AML-193 (cell line): ENCODE results near the gene MZT2B.
"Not testable (repeated sequence)": the region's sequence is repeated elsewhere in the genome, so short reads cannot be mapped to it uniquely, and the experiment has no call there.

Experiments used
- DNase-seq, 2 experiments: peaks; one replicate each; lab custom pipeline; 2025; lab: John Stamatoyannopoulos, UW

Gene MZT2B

GRCh38 chr2:130152816-130153595, 29.1 kb upstream of the MZT2B start:
- no peak for DNase-seq

- DNase-seq = not testable (repeated sequence)
These were observed 28.2 kb upstream of the MZT2B start for GRCh38 chr2:130153721-130154422.

- DNase-seq = not testable (repeated sequence)
These were observed 27.7 kb upstream of the MZT2B start for GRCh38 chr2:130154423-130154770.

- no peak for DNase-seq
These were observed 27.0 kb upstream of the MZT2B start for GRCh38 chr2:130154773-130155765.

GRCh38 chr2:130155956-130156623, 26.0 kb upstream of the MZT2B start:
- peak in 1 of 2 experiments; percentile 4 for DNase-seq

- DNase-seq = no peak
These were observed 25.4 kb upstream of the MZT2B start for GRCh38 chr2:130156624-130157004.

- DNase-seq = not testable (repeated sequence)
These were observed 24.7 kb upstream of the MZT2B start for GRCh38 chr2:130157354-130157753.

- not testable (repeated sequence) for DNase-seq
These were observed 24.1 kb upstream of the MZT2B start for GRCh38 chr2:130157825-130158514.

- DNase-seq = no peak
These were observed 23.4 kb upstream of the MZT2B start for GRCh38 chr2:130158631-130159030.

GRCh38 chr2:130159376-130159775, 22.7 kb upstream of the MZT2B start:
- not testable (repeated sequence) for DNase-seq

GRCh38 chr2:130160131-130160530, 21.9 kb upstream of the MZT2B start:
- DNase-seq = no peak

- DNase-seq = not testable (repeated sequence)
These were observed 21.0 kb upstream of the MZT2B start for GRCh38 chr2:130160838-130161705.

GRCh38 chr2:130162486-130162885, 19.6 kb upstream of the MZT2B start:
- DNase-seq = not testable (repeated sequence)

- DNase-seq = no peak
These were observed 19.1 kb upstream of the MZT2B start for GRCh38 chr2:130162968-130163367.

- DNase-seq = no peak
These were observed 16.6 kb upstream of the MZT2B start for GRCh38 chr2:130165293-130166016.

- not testable (repeated sequence) for DNase-seq
These were observed 15.5 kb upstream of the MZT2B start for GRCh38 chr2:130166611-130167010.

GRCh38 chr2:130169163-130169562, 12.9 kb upstream of the MZT2B start:
- not testable (repeated sequence) for DNase-seq

- DNase-seq = no peak
These were observed 12.2 kb upstream of the MZT2B start for GRCh38 chr2:130169896-130170295.

- DNase-seq = not testable (repeated sequence)
These were observed 7.2 kb upstream of the MZT2B start for GRCh38 chr2:130174866-130175265.
